ENCODE measurements around the gene TEX29. TPM values are rescaled to one million over a fixed set of nuclear protein-coding genes. Genes with fewer than 3 reads are reported as not detected.

Gene TEX29
- polyA plus RNA-seq, 1 of the 3 experiments (the other 2 are of a cell fraction) = 0.18 TPM

DNA sequence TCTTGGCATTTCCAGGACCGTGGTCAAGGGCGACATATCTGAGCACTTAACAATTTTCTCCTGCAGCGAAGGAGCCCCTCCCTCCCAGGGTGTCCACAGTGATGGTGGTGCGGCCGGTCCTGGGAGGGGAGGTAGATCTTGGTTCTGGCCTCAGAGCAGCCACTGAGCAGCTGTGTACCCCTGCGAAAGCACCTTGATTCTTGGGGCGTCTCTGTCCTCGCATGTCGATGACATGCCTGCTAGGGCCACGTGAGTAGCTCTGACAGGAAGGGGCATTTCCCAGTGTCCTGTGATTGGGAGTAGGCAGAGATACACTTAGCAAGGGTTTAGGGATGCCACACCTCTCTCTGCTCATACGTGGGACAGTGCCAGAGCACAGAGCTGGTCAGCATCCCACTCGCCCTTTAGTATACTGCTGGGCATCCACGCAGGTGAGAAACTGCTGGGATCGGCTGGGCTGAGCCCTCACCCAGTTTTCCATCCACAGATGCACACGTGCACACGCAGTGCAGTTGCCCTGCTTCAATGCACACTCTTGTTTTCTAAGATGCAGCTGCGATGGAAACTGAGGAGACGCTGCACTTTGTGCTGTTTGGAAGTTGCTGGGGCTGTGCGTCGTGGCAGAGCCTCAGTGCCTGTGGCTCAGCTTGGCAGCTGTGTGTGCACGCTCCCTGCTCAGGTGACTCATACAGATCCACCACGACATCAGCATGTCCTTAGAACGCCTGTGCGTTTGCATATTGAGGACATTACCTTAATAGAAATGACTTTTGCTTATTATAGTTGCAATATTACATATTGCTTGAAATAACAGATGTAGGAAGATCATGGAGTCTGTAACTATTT, 66.8 kb downstream of the TEX29 start:
- Histone ChIP-seq H3K9ac (no peak overlapping the region), H3K4me1 (ENCODE audit: control insufficient read depth in 1 of 2, insufficient read depth in 2 of 2, low read depth in 1 of 2, low read length in 1 of 2) (no peaks in the 10 kb centered on the region), H3K9me2 (no peaks in the 10 kb centered on the region), H3K27ac (ENCODE audit: low read depth in 2 of 2, low read length in 1 of 2) (no peak overlapping the region), H3F3A (replicated peaks; ENCODE audit: insufficient read depth) (no peaks in the 10 kb centered on the region), H3K36me3 (replicated peaks in 1 of 2; ENCODE audit: control insufficient read depth in 1 of 2, insufficient read depth in 2 of 2, low read length in 1 of 2) (no peaks in the 10 kb centered on the region), H3K79me2 (ENCODE audit: insufficient read depth) (no peaks in the 10 kb centered on the region), H3K9me3 (no peaks in the 10 kb centered on the region), H3K27me3 (ENCODE audit: insufficient read depth) (no peaks in the 10 kb centered on the region), H4K20me1 (ENCODE audit: insufficient read depth) (no peaks in the 10 kb centered on the region), H3K4me3 (ENCODE audit: low read depth in 2 of 2, low read length in 1 of 2) (no peak overlapping the region), H3K4me2 (no peak overlapping the region), H2AFZ (ENCODE audit: low read depth) (no peak overlapping the region)
- no peak for TF ChIP-seq RFX5 (IDR thresholded peaks at IDR 0.05; ENCODE audit: low read length)
- TF ChIP-seq TAF1 (IDR thresholded peaks at IDR 0.05; ENCODE audit: borderline replicate concordance, low read depth, low read length) = no peak
- no peak for TF ChIP-seq FOXM1 (IDR thresholded peaks at IDR 0.05; ENCODE audit: low read depth)
- no peak for TF ChIP-seq EZH2phosphoT487 (IDR thresholded peaks at IDR 0.05; ENCODE audit: borderline replicate concordance, low read depth)
- TF ChIP-seq SIN3A (IDR thresholded peaks at IDR 0.05; ENCODE audit: borderline replicate concordance, low read depth, low read length) = no peak
- TF ChIP-seq, protein P1, sequence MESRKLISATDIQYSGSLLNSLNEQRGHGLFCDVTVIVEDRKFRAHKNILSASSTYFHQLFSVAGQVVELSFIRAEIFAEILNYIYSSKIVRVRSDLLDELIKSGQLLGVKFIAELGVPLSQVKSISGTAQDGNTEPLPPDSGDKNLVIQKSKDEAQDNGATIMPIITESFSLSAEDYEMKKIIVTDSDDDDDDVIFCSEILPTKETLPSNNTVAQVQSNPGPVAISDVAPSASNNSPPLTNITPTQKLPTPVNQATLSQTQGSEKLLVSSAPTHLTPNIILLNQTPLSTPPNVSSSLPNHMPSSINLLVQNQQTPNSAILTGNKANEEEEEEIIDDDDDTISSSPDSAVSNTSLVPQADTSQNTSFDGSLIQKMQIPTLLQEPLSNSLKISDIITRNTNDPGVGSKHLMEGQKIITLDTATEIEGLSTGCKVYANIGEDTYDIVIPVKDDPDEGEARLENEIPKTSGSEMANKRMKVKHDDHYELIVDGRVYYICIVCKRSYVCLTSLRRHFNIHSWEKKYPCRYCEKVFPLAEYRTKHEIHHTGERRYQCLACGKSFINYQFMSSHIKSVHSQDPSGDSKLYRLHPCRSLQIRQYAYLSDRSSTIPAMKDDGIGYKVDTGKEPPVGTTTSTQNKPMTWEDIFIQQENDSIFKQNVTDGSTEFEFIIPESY (IDR thresholded peaks at IDR 0.05; ENCODE audit: borderline replicate concordance, low read depth) = no peak
- TF ChIP-seq, protein P2, sequence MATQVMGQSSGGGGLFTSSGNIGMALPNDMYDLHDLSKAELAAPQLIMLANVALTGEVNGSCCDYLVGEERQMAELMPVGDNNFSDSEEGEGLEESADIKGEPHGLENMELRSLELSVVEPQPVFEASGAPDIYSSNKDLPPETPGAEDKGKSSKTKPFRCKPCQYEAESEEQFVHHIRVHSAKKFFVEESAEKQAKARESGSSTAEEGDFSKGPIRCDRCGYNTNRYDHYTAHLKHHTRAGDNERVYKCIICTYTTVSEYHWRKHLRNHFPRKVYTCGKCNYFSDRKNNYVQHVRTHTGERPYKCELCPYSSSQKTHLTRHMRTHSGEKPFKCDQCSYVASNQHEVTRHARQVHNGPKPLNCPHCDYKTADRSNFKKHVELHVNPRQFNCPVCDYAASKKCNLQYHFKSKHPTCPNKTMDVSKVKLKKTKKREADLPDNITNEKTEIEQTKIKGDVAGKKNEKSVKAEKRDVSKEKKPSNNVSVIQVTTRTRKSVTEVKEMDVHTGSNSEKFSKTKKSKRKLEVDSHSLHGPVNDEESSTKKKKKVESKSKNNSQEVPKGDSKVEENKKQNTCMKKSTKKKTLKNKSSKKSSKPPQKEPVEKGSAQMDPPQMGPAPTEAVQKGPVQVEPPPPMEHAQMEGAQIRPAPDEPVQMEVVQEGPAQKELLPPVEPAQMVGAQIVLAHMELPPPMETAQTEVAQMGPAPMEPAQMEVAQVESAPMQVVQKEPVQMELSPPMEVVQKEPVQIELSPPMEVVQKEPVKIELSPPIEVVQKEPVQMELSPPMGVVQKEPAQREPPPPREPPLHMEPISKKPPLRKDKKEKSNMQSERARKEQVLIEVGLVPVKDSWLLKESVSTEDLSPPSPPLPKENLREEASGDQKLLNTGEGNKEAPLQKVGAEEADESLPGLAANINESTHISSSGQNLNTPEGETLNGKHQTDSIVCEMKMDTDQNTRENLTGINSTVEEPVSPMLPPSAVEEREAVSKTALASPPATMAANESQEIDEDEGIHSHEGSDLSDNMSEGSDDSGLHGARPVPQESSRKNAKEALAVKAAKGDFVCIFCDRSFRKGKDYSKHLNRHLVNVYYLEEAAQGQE (IDR thresholded peaks at IDR 0.05; ENCODE audit: low read depth, low read length) = no peak
- no peak for DNase-seq
- CTCF ChIA-PET = no interaction called here
- POLR2A ChIA-PET = no interaction called here
- 31% methylated on average over 19 of the region's 24 CpGs for WGBS (ENCODE audit: low lambda C conversion rate)

DNA sequence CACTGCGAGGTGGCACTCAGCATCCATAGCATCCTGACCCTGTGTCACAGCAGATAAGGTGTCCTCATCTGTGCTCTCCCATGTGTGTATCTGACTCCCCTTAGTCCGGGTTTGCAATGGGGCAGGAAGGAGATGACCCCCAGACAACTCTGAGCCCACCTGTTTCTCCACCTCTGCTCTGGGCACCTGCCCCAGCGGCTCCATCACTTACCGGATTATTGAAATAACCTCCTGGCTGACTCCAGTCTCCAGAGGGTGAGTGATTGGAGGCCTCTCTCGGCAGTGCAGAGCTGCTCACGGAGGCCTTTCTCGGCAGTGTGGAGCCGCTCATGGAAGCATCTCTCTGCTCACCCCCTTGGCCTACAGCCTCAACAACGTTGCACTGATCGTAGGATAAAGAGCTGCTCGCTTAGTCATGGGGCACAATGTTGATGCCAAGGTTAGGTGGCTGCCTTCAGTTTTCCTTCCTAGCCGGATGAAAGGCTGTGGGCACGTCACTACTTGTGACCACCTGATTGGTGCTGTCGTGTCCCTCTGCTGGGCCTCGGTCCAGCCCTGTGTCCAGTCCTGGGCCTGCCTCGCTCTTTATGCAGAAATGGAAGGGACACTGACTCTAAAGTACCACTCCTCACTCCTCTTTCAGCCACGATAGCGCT, 67.6 kb downstream of the TEX29 start:
- H3K9ac ChIP-seq = no peak overlapping the region
- no peaks in the 10 kb centered on the region for H3K79me2 ChIP-seq (ENCODE audit: insufficient read depth)
- ChIA-PET CTCF (no interaction called here), POLR2A (no interaction called here)
- H3K4me2 ChIP-seq = no peak overlapping the region
- no peaks in the 10 kb centered on the region for H4K20me1 ChIP-seq (ENCODE audit: insufficient read depth)
- H3K9me3 ChIP-seq = no peaks in the 10 kb centered on the region
- DNase-seq = no peak
- H3K27ac ChIP-seq (ENCODE audit: low read depth in 2 of 2, low read length in 1 of 2) = no peak overlapping the region
- no peak overlapping the region for H2AFZ ChIP-seq (ENCODE audit: low read depth)
- 42% methylated on average over 15 of the region's 18 CpGs for WGBS (ENCODE audit: low lambda C conversion rate)
- H3K9me2 ChIP-seq = no peaks in the 10 kb centered on the region
- no peak overlapping the region for H3K4me3 ChIP-seq (ENCODE audit: low read depth in 2 of 2, low read length in 1 of 2)
- H3K36me3 ChIP-seq (replicated peaks in 1 of 2; ENCODE audit: control insufficient read depth in 1 of 2, insufficient read depth in 2 of 2, low read length in 1 of 2) = no peaks in the 10 kb centered on the region
- H3K4me1 ChIP-seq (ENCODE audit: control insufficient read depth in 1 of 2, insufficient read depth in 2 of 2, low read depth in 1 of 2, low read length in 1 of 2) = peaks cover 0 to 4% of the 10 kb centered on the region in 2 experiments; a peak in 1 of 4 replicates
- no peaks in the 10 kb centered on the region for H3F3A ChIP-seq (replicated peaks; ENCODE audit: insufficient read depth)
- H3K27me3 ChIP-seq (ENCODE audit: insufficient read depth) = no peaks in the 10 kb centered on the region
- no peak for TF ChIP-seq NRF1 (IDR thresholded peaks at IDR 0.05; ENCODE audit: low read depth, low read length)
- TF ChIP-seq GABPA (IDR thresholded peaks at IDR 0.05; ENCODE audit: low read depth) = no peak
- no peak for TF ChIP-seq EZH2phosphoT487 (IDR thresholded peaks at IDR 0.05; ENCODE audit: borderline replicate concordance, low read depth)
- TF ChIP-seq RFX5 (IDR thresholded peaks at IDR 0.05; ENCODE audit: low read length) = no peak
- TF ChIP-seq TAF1 (IDR thresholded peaks at IDR 0.05; ENCODE audit: borderline replicate concordance, low read depth, low read length) = no peak
- no peak for TF ChIP-seq RXRA (IDR thresholded peaks at IDR 0.05; ENCODE audit: borderline replicate concordance, low read depth)
- TF ChIP-seq, protein P3, sequence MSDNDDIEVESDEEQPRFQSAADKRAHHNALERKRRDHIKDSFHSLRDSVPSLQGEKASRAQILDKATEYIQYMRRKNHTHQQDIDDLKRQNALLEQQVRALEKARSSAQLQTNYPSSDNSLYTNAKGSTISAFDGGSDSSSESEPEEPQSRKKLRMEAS (IDR thresholded peaks at IDR 0.05; ENCODE audit: low read depth) = no peak
- no peak for TF ChIP-seq SIN3A (IDR thresholded peaks at IDR 0.05; ENCODE audit: borderline replicate concordance, low read depth, low read length)
- TF ChIP-seq EP300 (IDR thresholded peaks at IDR 0.05; ENCODE audit: borderline replicate concordance in 1 of 2, low read depth in 1 of 2, low read length in 1 of 2) = no peak
- TF ChIP-seq, protein P4, sequence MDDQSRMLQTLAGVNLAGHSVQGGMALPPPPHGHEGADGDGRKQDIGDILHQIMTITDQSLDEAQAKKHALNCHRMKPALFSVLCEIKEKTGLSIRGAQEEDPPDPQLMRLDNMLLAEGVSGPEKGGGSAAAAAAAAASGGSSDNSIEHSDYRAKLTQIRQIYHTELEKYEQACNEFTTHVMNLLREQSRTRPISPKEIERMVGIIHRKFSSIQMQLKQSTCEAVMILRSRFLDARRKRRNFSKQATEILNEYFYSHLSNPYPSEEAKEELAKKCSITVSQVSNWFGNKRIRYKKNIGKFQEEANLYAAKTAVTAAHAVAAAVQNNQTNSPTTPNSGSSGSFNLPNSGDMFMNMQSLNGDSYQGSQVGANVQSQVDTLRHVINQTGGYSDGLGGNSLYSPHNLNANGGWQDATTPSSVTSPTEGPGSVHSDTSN (IDR thresholded peaks at IDR 0.05) = no peak
- no peak for TF ChIP-seq TCF12 (IDR thresholded peaks at IDR 0.05)
- TF ChIP-seq, protein P5, sequence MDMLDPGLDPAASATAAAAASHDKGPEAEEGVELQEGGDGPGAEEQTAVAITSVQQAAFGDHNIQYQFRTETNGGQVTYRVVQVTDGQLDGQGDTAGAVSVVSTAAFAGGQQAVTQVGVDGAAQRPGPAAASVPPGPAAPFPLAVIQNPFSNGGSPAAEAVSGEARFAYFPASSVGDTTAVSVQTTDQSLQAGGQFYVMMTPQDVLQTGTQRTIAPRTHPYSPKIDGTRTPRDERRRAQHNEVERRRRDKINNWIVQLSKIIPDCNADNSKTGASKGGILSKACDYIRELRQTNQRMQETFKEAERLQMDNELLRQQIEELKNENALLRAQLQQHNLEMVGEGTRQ (IDR thresholded peaks at IDR 0.05; ENCODE audit: borderline replicate concordance, low read depth, low read length) = no peak
- no peak for TF ChIP-seq FOSL2 (IDR thresholded peaks at IDR 0.05; ENCODE audit: borderline replicate concordance, low read depth)

Measured in SK-N-SH (cell line).